Suprapubic skin (tissue), 4 donors: ENCODE data around the gene MYL4. TPM values are rescaled to one million over a fixed set of nuclear protein-coding genes. Genes with fewer than 3 reads are reported as not detected.
A peak's percentile ranks its signal among the peaks of the same experiment; 100 is the strongest.
"Not testable (repeated sequence)": the region's sequence is repeated elsewhere in the genome, so short reads cannot be mapped to it uniquely, and the experiment has no call there.

ENCODE experiments used
- DNase-seq, 2 donors: peaks; one replicate each; pipeline ENCODE4 v3.0.0-alpha.2; 2019; ENCODE audit warnings: low spot score in 2 of 2
- H3K27ac ChIP-seq: fragments of 200-600 bp; sonication (generic); one replicate; pipeline ENCODE4 v1.5.1; 2019
- H3K27me3 ChIP-seq: fragments of 200-600 bp; sonication (generic); one replicate; pipeline ENCODE4 v1.5.1; 2019
- H3K36me3 ChIP-seq: fragments of 200-600 bp; sonication (generic); one replicate; pipeline ENCODE4 v1.5.1; 2019
- H3K4me1 ChIP-seq: fragments of 200-600 bp; sonication (generic); one replicate; pipeline ENCODE4 v1.5.1; 2019
- H3K4me3 ChIP-seq: fragments of 200-600 bp; sonication (generic); one replicate; pipeline ENCODE4 v1.5.1; 2019; ENCODE audit warnings: mild to moderate bottlenecking
- H3K9me3 ChIP-seq: fragments of 200-600 bp; sonication (generic); one replicate; pipeline ENCODE4 v1.5.1; 2019
- EP300 ChIP-seq: sonication (generic); formaldehyde crosslinking; IDR thresholded peaks from one replicate; pipeline ENCODE4 v1.6.1; 2017; ENCODE audit warnings: antibody characterized with exemption
- POLR2A ChIP-seq, 2 donors: fragments of 450-650 bp; IDR thresholded peaks; one replicate each; pipeline ENCODE4 v1.6.1; 2017; ENCODE audit warnings: antibody characterized with exemption in 2 of 2, mild to moderate bottlenecking in 2 of 2, moderate library complexity in 2 of 2
- POLR2AphosphoS5 ChIP-seq, 3 donors: sonication (generic); formaldehyde crosslinking; IDR thresholded peaks; one replicate each; pipeline ENCODE4 v1.6.1; 2017; ENCODE audit warnings: antibody characterized with exemption in 3 of 3
- WGBS: methylation state at CpG from one replicate; pipeline ENCODE4 v1.1.5; 2018; 5-methylcytosine and 5-hydroxymethylcytosine counted together
- total RNA-seq, 4 donors: library from RNA; depleted of rRNA; stranded (reverse); fragments of >200 nt; gene quantifications; one replicate each; pipeline ENCODE4 v1.1.0, GENCODE V29; 2016
- TF ChIP-seq, protein P1 (sequence below), 2 donors: fragments of 200-600 bp in 1 of 2; fragments of 450-650 bp in 1 of 2; sonication (generic) in 1 of 2; IDR thresholded peaks; one replicate each; pipeline ENCODE4 v1.5.1; 2016 to 2019; ENCODE audit warnings: antibody characterized with exemption in 2 of 2, mild to moderate bottlenecking in 1 of 2, moderate library complexity in 1 of 2

The MYL4 gene
- total RNA-seq, 4 donors from 2014 or later = not detected

- no peak for DNase-seq
- H3K27ac ChIP-seq = no peak overlapping the region
- H3K4me3 ChIP-seq = no peak overlapping the region
- H3K4me1 ChIP-seq = no peaks in the 10 kb centered on the region
- TF ChIP-seq, protein P1, sequence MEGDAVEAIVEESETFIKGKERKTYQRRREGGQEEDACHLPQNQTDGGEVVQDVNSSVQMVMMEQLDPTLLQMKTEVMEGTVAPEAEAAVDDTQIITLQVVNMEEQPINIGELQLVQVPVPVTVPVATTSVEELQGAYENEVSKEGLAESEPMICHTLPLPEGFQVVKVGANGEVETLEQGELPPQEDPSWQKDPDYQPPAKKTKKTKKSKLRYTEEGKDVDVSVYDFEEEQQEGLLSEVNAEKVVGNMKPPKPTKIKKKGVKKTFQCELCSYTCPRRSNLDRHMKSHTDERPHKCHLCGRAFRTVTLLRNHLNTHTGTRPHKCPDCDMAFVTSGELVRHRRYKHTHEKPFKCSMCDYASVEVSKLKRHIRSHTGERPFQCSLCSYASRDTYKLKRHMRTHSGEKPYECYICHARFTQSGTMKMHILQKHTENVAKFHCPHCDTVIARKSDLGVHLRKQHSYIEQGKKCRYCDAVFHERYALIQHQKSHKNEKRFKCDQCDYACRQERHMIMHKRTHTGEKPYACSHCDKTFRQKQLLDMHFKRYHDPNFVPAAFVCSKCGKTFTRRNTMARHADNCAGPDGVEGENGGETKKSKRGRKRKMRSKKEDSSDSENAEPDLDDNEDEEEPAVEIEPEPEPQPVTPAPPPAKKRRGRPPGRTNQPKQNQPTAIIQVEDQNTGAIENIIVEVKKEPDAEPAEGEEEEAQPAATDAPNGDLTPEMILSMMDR (IDR thresholded peaks at IDR 0.05) = no peak
- no peak for TF ChIP-seq POLR2A (IDR thresholded peaks at IDR 0.05)
- TF ChIP-seq EP300 = no peak
- no peak for TF ChIP-seq POLR2AphosphoS5 (IDR thresholded peaks at IDR 0.05)
- H3K27me3 ChIP-seq = no peaks in the 10 kb centered on the region
- 93% methylated on average over 3 of the region's 3 CpGs for WGBS
- H3K9me3 ChIP-seq = no peaks in the 10 kb centered on the region
- H3K36me3 ChIP-seq = no peaks in the 10 kb centered on the region
Observed at GRCh38 chr17:47214931-47215330, 5.8 kb downstream of the MYL4 start.

DNA sequence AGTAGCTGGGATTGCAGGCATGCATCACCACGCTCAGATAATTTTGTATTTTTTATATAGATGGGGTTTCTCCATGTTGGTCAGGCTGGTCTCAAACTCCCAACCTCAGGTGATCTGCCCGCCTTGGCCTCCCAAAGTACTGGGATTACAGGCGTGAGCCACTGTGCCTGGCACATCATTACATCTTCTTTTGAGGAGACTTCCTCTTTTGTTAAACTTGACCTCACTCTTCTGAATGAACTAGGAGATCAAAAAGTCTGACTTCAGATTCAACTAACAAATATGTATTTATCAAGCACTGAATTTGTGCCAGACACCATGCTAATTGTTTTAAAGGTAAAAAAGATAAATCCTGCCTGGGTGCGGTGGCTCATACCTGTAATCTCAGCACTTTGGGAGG is 7.7 kb downstream of the MYL4 start:
- not testable (repeated sequence) for H3K4me1 ChIP-seq, DNase-seq, H3K9me3 ChIP-seq, H3K4me3 ChIP-seq, H3K27me3 ChIP-seq, H3K36me3 ChIP-seq, H3K27ac ChIP-seq
- 94% methylated on average over 4 of the region's 4 CpGs for WGBS

DNA sequence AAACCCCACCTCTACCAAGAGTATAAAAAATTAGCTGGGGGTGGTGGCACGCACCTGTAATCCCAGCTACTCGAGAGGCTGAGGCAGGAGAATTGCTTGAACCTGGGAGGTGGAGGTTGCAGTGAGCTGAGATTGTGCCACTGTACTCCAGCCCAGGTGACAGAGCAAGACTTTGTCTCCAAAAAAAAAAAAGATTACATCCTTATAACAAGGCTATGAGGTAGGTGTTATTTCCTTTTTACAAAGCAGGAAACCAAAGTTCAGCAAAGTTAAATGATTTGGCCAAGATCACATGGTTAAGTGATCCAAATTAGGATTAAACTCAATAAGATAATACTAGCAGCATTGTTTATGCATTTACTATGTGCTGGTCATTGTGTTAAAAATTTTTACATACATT is 8.1 kb downstream of the MYL4 start:
- not testable (repeated sequence) for H3K27ac ChIP-seq, H3K27me3 ChIP-seq, H3K4me1 ChIP-seq, H3K4me3 ChIP-seq, H3K9me3 ChIP-seq, H3K36me3 ChIP-seq, DNase-seq
- WGBS = 88% methylated on average over 2 of the region's 2 CpGs

DNA sequence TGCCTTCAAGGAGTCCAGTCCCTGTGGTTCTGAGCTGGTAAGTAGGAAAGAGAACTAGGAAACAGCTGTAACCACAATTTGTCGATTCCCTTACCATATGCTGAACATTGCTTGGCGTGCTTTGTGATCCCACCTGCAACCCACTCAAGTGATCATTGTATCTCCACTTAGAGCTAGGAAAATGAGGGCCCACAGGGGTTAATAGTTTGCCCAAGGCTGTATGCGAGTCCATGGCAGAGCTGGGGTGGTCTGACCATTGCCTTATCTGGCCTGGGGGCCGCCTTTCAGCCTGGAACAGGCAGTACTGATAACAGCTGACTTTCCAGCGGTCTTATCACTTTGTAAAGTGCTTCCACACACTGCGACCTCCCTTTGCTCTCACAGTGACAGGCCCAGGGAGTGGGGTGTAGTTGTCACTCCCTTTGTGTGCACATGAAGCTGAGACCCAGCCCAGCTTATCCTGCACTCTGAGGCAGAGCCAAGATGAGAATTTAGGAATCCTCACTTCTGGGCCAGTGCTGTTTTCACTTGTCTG is 9.8 kb downstream of the MYL4 start:
- H3K36me3 ChIP-seq = no peaks in the 10 kb centered on the region
- no peaks in the 10 kb centered on the region for H3K27me3 ChIP-seq
- no peak overlapping the region for H3K27ac ChIP-seq
- TF ChIP-seq EP300 (no peak), POLR2A (IDR thresholded peaks at IDR 0.05) (no peak)
- TF ChIP-seq, protein P1 (IDR thresholded peaks at IDR 0.05) = no peak
- H3K4me3 ChIP-seq = no peak overlapping the region
- no peaks in the 10 kb centered on the region for H3K4me1 ChIP-seq
- DNase-seq = no peak
- WGBS = 76% methylated on average over 4 of the region's 6 CpGs
- no peaks in the 10 kb centered on the region for H3K9me3 ChIP-seq

- no peak overlapping the region for H3K4me3 ChIP-seq
- no peaks in the 10 kb centered on the region for H3K36me3 ChIP-seq
- DNase-seq = no peak
- no peak overlapping the region for H3K27ac ChIP-seq
- 80% methylated on average over 17 of the region's 21 CpGs for WGBS
- H3K4me1 ChIP-seq = peaks cover 6% of the 10 kb centered on the region
- TF ChIP-seq, protein P1 (IDR thresholded peaks at IDR 0.05) = no peak
- no peak for TF ChIP-seq POLR2A (IDR thresholded peaks at IDR 0.05)
- TF ChIP-seq EP300 = no peak
- no peak for TF ChIP-seq POLR2AphosphoS5 (IDR thresholded peaks at IDR 0.05)
- H3K27me3 ChIP-seq = no peaks in the 10 kb centered on the region
- no peaks in the 10 kb centered on the region for H3K9me3 ChIP-seq
Observed at GRCh38 chr17:47219621-47220475, 10.7 kb downstream of the MYL4 start.

DNA sequence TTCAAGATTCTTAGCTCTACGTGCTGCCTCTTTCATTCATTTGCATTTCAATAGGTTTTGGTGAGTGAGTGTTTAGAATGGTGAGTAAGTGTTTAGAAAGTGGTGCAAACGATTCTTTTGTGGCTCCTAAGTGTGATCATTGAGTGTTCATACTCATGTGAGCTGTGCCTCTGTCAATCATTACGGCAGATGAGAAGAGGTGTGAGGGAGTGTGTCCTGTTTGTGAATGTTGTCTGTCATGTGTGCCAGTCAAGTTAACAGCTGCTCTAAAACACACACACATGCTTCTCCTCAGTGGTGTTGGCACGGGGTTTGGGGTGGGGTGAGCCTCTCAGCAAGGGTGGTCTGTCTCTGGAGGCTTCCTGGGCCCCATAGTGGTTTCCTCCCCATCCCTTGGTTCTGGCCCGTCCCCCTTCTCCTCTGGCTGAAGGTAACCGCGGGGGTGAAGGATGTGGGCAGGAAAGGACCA is 11.4 kb downstream of the MYL4 start:
- no peak overlapping the region for H3K27ac ChIP-seq
- peaks cover 13% of the 10 kb centered on the region for H3K4me1 ChIP-seq
- DNase-seq = peak in 1 of 2 donors; percentile 41
- no peaks in the 10 kb centered on the region for H3K27me3 ChIP-seq
- TF ChIP-seq EP300 = no peak
- TF ChIP-seq, protein P1 (IDR thresholded peaks at IDR 0.05) = no peak
- TF ChIP-seq POLR2A (IDR thresholded peaks at IDR 0.05) = no peak
- TF ChIP-seq POLR2AphosphoS5 (IDR thresholded peaks at IDR 0.05) = no peak
- H3K36me3 ChIP-seq = no peaks in the 10 kb centered on the region
- no peaks in the 10 kb centered on the region for H3K9me3 ChIP-seq
- 60% methylated on average over 7 of the region's 7 CpGs for WGBS
- H3K4me3 ChIP-seq = no peak overlapping the region
